ENCODE measurements around the gene PEX7.
"Not testable (repeated sequence)": the region's sequence is repeated elsewhere in the genome, so short reads cannot be mapped to it uniquely, and the experiment has no call there.

PEX7 gene

GRCh38 chr6:136958168-136958567 lies 135.8 kb downstream of the PEX7 start:
- no peak for DNase-seq

- no peak for DNase-seq
Observed at GRCh38 chr6:136959471-136959891, 137.1 kb downstream of the PEX7 start.

GRCh38 chr6:136959935-136960334 lies 137.5 kb downstream of the PEX7 start:
- not testable (repeated sequence) for DNase-seq

GRCh38 chr6:136960781-136961180 lies 138.4 kb downstream of the PEX7 start:
- DNase-seq: no peak

GRCh38 chr6:136961848-136962247 lies 139.5 kb downstream of the PEX7 start:
- no peak for DNase-seq

GRCh38 chr6:136962661-136963060 lies 140.3 kb downstream of the PEX7 start:
- DNase-seq: no peak

GRCh38 chr6:136963259-136963658 lies 140.9 kb downstream of the PEX7 start:
- no peak for DNase-seq
